Ovary (tissue), 3 donors: ENCODE results near the gene NHSL2.

ENCODE experiments used
- EP300 ChIP-seq: sonication (generic); formaldehyde crosslinking; IDR thresholded peaks from one replicate; pipeline ENCODE4 v1.6.1; 2017; ENCODE audit warnings: antibody characterized with exemption
- POLR2A ChIP-seq: fragments of 450-650 bp; IDR thresholded peaks from one replicate; pipeline ENCODE4 v1.6.1; 2017; ENCODE audit warnings: antibody characterized with exemption, mild to moderate bottlenecking, moderate library complexity
- TF ChIP-seq, protein P1 (sequence below), 3 donors: fragments of 450-650 bp in 2 of 3; fragments of 200-600 bp in 1 of 3; IDR thresholded peaks; one replicate each; pipeline versions ENCODE4 v1.5.1 to v1.8.0; 2016 to 2022; ENCODE audit warnings: antibody characterized with exemption in 3 of 3, mild to moderate bottlenecking in 1 of 3
- donor health status: DM: no; HTN: no; CAD: no.

DNA sequence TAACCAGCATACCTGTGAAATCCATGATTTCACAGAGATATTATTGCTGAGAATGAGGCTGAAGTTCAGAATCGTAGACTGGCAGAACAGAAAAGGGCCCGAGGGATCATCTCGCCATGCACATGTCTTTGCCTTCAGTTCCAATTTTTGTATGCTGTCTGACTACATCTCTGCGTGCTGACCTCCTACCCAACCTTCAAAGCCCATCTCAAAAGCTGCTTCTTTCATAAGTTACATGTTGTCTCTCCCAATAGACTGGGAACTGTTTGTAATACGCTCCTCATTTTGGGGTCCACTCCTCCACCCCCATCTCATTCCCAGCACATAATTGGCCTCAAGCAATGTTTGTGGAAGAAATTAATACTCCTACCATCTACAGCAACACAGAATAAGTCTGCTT, 142.9 kb downstream of the NHSL2 start:
- TF ChIP-seq POLR2A = no peak
- TF ChIP-seq, protein P1, sequence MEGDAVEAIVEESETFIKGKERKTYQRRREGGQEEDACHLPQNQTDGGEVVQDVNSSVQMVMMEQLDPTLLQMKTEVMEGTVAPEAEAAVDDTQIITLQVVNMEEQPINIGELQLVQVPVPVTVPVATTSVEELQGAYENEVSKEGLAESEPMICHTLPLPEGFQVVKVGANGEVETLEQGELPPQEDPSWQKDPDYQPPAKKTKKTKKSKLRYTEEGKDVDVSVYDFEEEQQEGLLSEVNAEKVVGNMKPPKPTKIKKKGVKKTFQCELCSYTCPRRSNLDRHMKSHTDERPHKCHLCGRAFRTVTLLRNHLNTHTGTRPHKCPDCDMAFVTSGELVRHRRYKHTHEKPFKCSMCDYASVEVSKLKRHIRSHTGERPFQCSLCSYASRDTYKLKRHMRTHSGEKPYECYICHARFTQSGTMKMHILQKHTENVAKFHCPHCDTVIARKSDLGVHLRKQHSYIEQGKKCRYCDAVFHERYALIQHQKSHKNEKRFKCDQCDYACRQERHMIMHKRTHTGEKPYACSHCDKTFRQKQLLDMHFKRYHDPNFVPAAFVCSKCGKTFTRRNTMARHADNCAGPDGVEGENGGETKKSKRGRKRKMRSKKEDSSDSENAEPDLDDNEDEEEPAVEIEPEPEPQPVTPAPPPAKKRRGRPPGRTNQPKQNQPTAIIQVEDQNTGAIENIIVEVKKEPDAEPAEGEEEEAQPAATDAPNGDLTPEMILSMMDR (IDR thresholded peaks at IDR 0.05) = no peak
- no peak for TF ChIP-seq EP300
